GM21825 (cell line): ENCODE data around the gene IQCM.
"Not testable (repeated sequence)": the region's sequence is repeated elsewhere in the genome, so short reads cannot be mapped to it uniquely, and the experiment has no call there.

Source experiments
- ATAC-seq: cut with Tn5 transposase; IDR thresholded peaks from one replicate; pipeline ENCODE4 v1.9.1; 2021; ENCODE audit warnings: mild to moderate bottlenecking, moderate library complexity; ENCODE audit not compliant: unreplicated experiment

Gene IQCM

GRCh38 chr4:149489321-149489720 lies 326.3 kb downstream of the IQCM start:
- ATAC-seq: no peak

GRCh38 chr4:149486861-149487260 lies 328.8 kb downstream of the IQCM start:
- ATAC-seq: no peak

GRCh38 chr4:149468669-149469068 lies 347.0 kb downstream of the IQCM start:
- not testable (repeated sequence) for ATAC-seq

- no peak for ATAC-seq
Observed at GRCh38 chr4:149466446-149466845, 349.2 kb downstream of the IQCM start.

GRCh38 chr4:149465955-149466354 lies 349.7 kb downstream of the IQCM start:
- ATAC-seq: no peak

GRCh38 chr4:149443537-149443936 lies 372.1 kb downstream of the IQCM start:
- no peak for ATAC-seq

GRCh38 chr4:149441338-149441737 lies 374.3 kb downstream of the IQCM start:
- ATAC-seq: no peak

GRCh38 chr4:149426461-149426860 lies 389.2 kb downstream of the IQCM start:
- no peak for ATAC-seq

GRCh38 chr4:149409555-149409962 lies 406.1 kb downstream of the IQCM start:
- ATAC-seq: no peak

- no peak for ATAC-seq
Observed at GRCh38 chr4:149409146-149409545, 406.5 kb downstream of the IQCM start.

- no peak for ATAC-seq
Observed at GRCh38 chr4:149404143-149404542, 411.5 kb downstream of the IQCM start.

GRCh38 chr4:149403081-149403480 lies 412.6 kb downstream of the IQCM start:
- ATAC-seq: no peak

- no peak for ATAC-seq
Observed at GRCh38 chr4:149398993-149399392, 416.6 kb downstream of the IQCM start.

GRCh38 chr4:149370785-149371420 lies 444.7 kb downstream of the IQCM start:
- peak; percentile 79 for ATAC-seq

GRCh38 chr4:149370002-149370401 lies 445.6 kb downstream of the IQCM start:
- ATAC-seq: no peak

GRCh38 chr4:149353241-149353640 lies 462.4 kb downstream of the IQCM start:
- no peak for ATAC-seq

GRCh38 chr4:149349541-149349940 lies 466.1 kb downstream of the IQCM start:
- no peak for ATAC-seq

- ATAC-seq: no peak
Observed at GRCh38 chr4:149347139-149347538, 468.5 kb downstream of the IQCM start.

- ATAC-seq: no peak
Observed at GRCh38 chr4:149345424-149345823, 470.2 kb downstream of the IQCM start.

GRCh38 chr4:149344436-149344835 lies 471.2 kb downstream of the IQCM start:
- no peak for ATAC-seq

GRCh38 chr4:149343614-149344013 lies 472.0 kb downstream of the IQCM start:
- ATAC-seq: no peak

GRCh38 chr4:149341117-149341516 lies 474.5 kb downstream of the IQCM start:
- not testable (repeated sequence) for ATAC-seq

GRCh38 chr4:149328161-149328560 lies 487.5 kb downstream of the IQCM start:
- ATAC-seq: no peak
